Measurements from ENCODE around the gene TMEM247.

The TMEM247 gene

DNA sequence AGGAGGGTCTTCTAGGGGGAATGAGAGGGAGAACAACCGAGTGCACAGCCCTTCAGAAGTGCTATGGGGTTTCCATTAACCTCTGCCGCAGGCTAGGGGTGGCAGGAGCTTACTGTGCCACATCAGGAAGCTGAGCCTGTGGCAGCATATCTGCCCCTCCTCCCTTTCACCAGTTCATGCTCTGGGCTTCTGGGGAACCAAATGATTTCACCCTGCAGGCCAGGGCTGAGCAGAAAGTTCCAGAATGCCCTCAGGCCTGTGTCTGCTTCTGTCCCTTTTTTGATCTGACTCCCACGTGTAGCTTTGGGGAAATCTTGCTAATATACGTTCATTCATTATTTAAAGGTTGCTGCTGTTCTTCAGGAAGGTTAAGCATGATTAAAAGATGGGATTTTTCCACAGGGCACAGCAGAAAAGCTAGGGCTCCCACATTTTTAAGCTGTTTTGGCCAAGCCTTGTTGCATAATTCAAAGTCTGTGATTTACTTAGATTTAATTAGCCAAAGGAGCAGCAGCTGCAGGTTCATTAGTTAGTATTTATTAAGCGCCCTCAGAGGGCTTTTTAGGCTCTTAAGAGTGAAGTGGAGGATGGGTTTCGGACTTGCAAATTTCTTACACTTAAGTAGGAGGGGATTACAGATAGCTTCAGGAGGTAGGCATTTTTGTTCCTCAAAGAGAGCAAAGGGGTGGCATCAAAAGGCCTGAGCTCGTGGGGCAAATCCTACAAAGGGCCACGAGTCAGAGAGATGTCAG lies 10.2 kb downstream of the TMEM247 start:
- no peak for DNase-seq (ENCODE audit: low spot score)

DNA sequence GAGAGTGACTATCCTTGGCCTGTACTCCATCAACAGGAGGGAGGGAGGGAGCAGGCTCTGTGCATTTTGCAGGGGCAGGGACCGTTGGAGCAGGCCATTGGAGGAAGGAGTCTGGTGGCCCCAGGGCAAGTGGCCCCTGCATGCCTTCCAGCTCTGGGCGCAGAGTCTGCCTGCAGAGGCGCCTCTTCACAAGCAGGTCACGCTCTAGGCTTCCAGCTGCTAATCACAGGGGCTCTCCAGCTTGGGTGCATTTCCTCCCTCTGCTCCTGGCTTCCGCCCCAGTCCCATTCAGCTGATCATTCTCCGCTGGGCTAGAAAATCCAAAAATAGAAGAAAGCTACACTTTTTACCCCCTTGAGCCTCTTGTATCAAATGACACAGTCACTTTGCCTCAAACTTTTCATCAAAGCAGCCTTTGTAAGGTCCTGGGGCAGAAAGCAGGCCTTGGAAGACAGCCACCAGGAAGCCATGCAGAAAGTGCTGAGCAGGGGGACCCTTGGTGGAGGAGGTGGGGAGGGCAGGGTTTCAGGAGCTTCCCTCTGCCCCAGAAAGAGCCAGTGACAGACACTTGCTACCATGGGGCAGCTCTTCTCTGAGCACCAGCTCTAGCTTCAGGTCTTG lies 11.3 kb downstream of the TMEM247 start:
- no peak for DNase-seq (ENCODE audit: low spot score)

DNA sequence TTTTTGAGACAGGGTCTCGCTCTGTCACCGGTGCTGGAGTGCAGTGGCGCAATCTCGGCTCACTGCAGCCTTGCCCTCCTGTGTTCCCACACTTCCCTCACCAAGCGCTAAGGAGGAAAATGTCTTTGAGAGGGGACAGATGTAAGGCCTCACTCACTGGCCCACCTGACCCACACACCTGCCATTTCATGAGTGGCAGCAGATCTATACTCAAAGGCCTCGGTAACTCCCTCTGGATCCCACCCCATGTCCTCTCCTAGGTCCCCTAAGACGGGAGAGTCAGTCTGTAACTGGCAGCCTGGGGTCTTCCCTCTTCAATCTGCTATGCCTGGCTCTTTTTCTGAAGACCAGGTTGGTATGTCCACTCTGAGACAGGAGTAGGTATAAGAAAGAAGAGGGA lies 12.9 kb downstream of the TMEM247 start:
- DNase-seq (ENCODE audit: low spot score), result no peak

DNA sequence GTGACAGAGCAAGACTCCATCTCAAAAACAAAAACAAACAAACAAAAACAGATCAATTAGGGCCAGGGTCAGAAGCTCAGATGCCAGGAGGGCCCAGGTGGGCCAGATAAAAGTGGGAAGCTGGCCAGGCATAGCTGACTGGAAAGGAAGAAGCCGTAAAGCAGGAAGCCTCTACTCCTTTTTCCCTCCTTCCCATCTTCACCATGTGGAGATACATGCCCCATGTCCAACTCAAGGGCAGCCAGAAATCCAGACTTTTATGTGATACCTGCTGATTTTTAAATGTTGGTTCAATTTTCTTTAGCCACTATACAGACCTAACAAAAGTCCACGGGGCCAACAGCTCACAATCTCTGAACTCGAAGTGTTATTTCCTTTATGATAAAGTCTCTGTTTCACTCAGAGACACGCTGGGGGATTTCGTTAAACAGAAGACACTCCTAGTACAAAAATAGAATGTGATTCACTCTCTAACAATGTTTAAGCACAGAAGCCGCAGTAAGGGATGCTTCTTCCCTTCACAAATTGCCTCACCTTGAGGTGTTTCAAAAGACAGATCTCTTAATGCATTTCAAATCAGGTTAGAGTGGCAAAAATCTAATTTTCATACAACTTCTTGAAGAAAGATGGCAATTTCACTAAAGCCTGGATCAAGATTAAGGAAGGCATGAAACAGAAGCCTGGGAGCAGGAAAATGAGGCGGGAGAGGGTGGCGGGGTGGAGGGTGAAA lies 14.0 kb downstream of the TMEM247 start:
- DNase-seq (ENCODE audit: low spot score), result peak; percentile 55

DNA sequence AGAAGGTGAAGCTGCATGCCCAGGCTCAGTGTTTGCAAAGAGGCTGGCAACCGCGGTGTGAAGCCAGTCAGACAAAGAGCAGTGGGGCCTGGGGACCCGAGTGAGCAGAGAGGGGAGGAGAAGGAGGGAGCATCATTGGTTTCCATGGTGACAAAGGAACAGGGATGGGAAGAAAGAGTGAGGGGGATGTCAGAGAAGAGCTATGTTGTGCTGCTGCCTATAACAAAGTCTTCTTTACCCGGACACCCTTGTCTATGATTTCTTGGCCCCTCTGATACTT lies 14.5 kb downstream of the TMEM247 start:
- no peak for DNase-seq (ENCODE audit: low spot score)

DNA sequence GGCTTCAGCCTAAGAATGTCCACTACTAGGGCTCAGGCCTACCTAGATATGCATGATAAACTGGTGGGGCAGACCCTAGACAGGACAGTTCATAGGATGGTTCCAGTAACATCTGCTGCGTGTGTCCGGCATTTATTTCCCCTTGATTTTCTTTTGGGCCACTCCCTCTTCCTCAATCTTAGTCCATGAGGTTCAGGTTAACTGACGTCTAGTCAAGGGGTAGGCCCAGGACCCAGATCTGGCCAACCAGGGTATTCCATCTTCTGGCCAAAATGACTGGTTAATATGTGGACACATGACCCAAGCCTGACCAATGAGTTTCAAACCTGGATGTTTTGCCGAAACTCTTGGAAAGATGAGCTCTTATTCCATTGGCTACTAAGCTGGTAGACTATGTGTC lies 15.2 kb downstream of the TMEM247 start:
- no peak for DNase-seq (ENCODE audit: low spot score)

DNA sequence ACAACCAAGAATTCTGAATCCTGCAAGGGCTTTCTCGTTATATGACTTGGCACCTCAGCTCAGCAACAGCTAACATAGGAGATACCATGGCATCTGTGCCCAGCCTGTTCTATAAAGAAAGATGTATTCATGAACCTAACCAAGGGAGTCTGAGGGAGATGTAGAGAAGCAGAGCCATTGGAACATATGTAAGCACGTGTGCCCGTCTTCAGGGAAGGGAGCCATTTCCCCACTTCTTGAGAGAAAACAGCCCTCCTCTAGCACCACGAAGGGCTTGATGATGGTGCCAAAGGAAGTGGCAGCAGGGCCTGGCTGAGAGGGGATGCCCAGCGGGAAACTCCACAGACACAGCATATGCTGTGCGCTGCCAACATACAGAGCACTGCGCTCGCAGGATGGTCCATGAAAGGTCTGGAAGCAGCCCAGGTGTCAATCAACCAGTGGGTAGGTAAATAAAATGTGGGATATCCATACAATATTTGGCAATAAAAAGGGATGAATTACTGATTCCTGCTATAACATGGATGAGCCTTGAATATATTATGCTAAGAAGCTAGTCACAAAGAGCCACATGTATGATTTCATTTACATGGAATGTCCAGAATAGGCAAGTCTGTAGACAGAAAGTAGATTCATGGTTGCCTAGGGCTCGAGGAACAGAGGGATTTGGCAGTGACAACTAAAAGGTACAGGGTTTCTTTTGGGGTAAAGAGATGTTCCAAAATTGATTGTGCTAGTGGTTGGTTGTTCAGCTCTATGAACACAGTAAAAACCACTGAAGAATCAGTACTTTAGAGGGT lies 16.1 kb downstream of the TMEM247 start:
- DNase-seq (ENCODE audit: low spot score), result no peak

DNA sequence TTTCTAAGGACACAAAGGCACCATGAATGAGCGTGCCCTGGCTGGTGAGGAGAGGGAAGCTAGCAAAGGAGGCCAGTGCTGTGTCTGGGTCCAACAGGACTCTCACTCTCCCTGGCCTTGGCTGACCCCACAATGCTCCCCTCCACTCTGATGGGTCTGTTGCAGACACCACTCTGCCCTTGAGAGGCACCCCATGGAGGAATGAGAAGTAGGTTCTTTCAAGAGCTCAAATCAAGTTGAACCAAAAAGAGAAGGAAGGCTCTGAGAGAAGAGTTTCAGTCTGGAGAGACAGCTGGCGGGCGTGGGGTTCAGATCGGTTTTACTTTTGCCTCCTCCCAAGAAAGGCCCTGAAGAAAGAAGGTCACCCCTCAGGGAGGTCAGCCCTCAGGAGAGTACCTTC lies 18.4 kb downstream of the TMEM247 start:
- DNase-seq (ENCODE audit: low spot score), result no peak

DNA sequence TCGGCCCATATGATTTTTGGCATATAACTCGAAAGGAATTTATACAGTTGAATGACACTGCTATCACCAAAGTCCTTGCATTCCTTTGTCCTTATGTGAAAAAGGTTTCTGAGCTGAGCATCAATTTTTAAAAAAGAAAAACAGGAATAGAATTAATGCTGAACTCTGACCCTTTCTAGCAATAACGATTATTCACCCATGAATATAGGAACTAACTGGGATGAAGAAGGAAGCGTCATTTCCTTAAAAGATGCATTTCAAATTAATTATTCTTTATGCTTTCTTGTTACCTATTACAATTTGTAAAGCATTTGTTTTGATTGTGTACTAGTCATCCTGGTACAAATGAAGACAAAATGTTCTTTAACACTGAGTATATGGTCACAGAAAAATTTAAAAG lies 19.3 kb downstream of the TMEM247 start:
- no peak for DNase-seq (ENCODE audit: low spot score)

DNA sequence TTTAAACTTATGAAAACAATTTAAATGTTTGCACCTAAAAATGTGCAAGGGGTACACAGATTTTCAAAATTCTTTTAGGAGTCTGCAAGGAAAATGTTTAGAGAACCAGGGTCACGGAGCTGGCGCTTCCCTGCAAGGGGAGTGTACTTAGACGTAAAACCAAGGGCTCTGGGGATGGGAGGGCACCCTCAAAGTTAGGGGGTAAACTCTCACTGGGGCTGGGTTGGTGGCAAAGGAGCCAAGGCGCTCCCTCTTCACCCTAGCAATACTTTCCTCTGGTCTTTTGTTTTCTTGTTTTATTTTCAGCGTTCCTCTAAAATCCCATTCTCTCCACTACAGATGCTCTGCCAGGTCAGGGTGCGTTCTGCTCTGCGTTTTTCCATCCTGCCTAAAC lies 20.0 kb downstream of the TMEM247 start:
- DNase-seq (ENCODE audit: low spot score), result no peak

DNA sequence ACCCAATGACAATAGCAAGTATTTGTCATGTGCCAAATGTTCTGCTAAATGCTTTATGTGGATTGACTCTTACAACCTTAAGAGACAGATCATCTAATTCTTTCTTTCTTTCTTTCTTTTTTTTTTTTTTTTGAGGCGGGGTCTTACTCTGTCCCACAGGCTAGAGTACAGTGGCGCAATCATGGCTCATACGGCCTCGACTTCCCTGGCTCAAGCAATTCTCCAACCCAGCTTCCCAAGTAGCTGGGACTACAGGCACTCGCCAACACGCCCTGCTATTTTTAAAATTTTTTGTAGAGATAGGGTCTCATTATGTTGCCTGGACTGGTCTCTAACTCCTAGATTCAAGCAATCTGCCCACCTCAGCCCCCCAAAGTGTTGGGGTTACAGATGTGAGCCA lies 21.4 kb downstream of the TMEM247 start:
- DNase-seq (ENCODE audit: low spot score), result no peak

DNA sequence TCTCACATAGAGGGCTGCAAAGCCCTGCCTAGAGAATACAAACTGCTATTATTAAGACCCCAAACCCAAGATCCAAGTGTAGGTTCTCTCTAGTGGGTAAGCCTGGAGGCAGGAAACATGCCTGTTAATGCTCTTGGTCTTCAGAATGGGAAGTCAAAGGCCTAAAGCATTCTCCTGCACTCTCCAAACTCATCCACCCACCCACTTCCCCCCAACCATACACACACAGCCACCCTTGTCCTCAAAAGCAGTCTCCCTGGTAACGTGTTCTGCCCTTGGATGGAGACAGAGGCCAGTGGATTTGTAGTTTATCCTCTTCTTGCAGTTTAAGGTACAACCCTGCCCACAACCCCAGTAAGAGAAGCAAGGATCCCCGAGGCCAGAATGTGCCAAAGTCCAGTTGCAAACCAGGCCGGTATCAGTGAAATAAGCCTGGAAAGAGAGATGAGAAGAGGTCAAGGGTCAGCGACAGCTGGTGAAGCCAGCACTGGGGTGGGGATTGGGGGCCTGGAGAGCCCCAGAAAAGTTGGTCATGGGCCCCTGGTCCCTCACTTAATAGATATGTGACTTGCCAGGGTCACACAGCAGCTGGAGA lies 23.0 kb downstream of the TMEM247 start:
- no peak for DNase-seq (ENCODE audit: low spot score)

DNA sequence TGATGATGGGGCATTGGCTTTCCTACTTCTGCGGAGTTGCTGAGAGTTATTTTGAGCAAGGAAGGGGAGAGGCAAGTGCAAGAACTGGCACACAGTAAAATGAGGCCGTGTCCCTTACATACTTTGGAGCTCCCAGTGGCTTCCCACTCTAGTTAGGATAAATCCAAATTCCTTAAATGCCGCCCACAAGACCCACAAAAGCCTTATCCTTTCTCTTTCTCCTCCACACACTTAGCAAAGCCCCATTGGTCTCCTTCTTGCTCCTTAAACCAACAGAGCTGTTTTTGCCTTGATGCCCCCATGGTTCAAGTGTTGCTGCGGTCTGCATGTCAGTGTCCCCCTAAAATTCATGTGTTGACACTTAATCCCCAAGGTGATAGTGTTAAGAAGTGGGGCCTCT lies 24.3 kb downstream of the TMEM247 start:
- no peak for DNase-seq (ENCODE audit: low spot score)

DNA sequence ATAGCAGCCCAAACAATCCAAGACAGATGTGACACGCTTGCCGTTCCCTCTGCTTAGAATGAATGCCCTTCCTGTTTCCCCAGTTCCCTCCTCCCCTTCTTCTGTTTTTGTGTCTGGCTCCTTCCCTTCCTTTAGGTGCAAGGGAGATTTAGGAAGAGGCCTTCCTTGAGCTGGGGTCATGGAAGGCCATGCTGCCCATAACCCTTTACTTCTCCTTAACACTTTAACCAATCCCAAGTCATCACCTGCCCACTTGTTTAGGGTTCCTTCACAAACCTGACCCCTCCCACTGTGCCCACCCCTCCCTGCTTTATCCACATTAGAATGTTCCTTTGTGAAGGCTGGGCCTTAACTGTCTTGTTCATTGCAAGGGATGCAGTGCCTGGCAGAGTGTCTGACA lies 24.9 kb downstream of the TMEM247 start:
- DNase-seq (ENCODE audit: low spot score), result no peak

DNA sequence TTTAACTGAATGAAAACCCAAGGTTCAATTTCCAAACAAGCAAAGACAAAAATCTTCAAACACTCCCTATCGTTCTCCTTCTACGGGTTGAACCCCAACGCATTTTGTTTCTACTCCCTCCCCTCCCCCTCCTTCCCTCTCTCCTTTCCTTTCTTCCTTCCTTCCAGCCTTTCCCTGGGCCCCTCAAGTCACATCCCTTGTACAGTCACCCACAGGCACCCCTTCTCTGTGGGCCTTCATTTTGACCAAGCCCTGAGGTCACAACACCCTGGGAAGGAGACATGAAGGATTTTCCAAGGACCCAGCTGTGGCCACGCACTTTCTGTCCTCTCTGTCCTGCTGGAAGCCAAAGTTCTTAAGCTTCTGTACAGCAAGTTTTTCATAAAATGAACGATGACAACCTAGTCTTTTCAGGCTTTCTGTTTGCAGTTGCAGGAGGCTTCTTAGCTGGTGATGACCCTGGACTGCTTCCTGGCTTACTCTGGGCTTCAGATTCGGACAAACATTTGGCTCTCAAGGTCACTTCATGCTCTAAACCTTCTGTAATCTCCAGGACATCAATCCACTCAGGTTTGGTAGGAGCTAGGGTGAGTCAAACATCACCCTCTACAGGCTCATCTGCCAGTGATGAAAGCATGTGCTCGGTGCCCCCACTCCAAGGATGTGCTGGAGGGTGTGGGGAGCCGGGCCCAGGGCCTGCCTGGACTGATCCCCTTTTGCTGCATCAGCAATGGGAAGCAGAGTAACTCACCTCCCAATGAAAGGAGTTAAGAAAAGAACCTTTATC lies 25.5 kb downstream of the TMEM247 start:
- no peak for DNase-seq (ENCODE audit: low spot score)

DNA sequence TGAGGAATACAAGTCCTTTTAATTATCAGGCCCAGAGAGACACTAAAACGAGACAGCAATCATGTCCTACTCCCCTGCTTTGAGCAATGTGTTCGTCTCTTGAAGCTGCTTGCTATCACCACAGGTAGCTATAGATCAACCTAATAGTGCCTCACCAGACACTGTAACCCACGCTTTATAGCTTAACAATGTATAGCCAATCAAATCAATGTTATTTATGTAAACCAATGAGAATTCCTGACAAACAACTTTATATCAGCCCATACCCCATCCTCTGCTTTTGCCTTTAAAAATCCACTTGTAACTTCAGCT lies 26.1 kb downstream of the TMEM247 start:
- no peak for DNase-seq (ENCODE audit: low spot score)

DNA sequence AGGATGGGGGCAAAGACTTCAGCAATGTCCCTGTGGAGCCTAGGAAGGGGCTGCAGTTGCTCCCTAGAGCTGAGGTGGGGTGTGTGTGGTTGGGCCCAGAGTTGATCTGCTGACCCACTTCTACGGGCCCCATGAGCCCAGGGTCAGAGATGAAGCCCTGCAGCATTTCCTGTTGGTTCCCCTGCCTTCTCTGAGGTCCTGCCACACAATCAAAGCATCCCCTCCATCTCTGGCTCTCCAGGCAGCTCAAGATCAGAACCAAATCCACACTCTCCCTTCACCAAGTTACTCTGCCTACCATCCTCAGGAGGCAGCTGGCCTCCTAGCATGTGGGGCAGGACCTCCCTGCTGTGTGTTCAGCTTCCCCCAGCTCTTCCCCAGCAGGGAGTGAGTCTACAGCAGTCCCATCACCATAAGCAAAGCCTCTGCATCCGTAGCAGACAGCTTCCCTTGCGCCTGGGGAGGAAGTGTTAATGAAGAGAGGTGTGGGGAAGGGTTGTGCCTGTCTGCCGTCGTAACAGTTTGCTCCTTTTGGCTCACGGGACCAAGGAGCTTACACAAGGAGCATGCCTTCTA lies 26.9 kb downstream of the TMEM247 start:
- DNase-seq (ENCODE audit: low spot score), result no peak

DNA sequence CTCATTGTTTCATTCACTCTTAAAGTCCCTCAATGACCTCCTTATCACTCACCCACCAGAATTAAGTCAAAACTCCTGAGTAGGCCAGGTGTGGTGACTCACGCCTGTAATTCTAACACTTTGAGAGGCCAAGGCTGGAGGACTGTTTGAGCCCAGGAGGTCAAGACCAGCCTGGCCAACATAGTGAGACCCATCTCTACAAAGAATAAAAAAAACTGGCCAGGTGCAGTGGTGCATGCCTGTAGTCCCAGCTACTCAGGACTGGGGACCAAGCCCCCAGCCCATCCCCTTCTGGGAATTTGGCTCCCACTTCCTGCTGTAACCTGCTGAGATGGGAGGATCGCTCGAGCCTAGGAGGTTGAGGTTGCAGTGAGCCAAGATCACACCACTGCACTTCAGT lies 28.9 kb downstream of the TMEM247 start:
- no peak for DNase-seq (ENCODE audit: low spot score)

DNA sequence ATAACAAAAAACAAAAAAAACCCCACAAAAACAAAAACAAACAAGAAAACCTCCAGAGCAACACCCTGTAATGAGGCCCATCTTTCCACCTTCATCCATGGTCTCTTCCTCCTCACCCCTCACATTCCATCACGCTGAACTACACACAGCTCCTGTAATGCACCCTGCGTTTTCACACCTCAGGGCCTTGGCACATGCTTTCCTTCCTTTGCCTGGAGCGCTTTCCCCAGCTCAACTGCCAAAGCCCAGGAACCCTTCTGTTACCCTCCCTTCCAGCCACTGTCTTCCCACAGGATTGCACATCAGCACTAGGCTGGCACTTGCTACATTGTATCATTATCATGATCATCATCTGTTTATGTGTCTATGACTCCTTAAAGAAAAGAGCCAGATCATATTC lies 29.4 kb downstream of the TMEM247 start:
- no peak for DNase-seq (ENCODE audit: low spot score)

DNA sequence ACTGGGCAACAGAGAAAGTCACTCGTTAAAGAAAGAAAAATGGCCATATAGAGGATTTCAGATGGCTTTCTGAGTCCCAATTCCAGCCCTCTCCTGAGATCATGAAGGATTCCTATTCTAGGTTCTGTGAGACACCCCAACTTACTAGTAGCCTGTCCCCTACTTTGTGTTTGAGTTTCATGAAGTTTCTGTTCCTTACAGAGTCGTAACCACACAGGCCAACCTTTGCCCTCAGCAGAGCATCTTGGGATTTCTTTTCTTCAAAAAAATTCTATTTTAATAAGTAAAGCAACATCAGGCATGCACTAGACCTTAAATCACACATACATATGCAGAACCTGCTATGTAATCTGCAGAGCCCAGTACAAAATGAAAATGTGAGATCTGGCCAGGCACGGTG lies 30.4 kb downstream of the TMEM247 start:
- DNase-seq (ENCODE audit: low spot score), result no peak

DNA sequence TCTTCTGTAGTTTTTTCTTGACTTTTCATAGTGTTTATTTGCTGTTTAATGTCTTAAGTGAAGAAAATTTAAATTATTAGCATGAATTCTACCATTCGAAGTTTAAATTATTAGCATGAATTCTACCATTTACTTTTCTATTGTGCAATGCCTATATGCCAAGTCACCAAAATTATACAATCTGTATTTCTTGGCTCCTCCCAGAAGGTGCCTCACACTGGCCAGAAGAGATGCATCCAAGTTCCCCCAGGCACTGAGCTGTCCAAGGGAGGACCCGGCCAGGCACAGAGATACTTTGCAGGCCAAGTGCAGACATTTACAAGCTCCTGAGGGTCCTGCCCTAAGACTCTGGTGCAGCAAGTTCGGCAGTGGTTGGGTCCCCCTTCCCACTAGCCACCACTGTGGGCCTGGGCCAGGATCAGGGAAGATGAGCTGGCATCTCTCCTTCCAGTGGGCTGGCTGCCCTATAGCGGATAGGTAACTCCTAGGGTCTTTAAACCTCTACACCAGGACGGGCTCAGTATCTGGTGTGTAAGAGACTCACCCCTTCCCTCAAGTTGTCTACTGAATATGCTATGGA lies 31.3 kb downstream of the TMEM247 start:
- DNase-seq (ENCODE audit: low spot score), result no peak

Measured in LoVo (cell line).